Liver (tissue), 9 donors: ENCODE data around the gene HMG20A. TPM values are rescaled to one million over a fixed set of nuclear protein-coding genes. Genes with fewer than 3 reads are reported as not detected.

Experiments
- DNase-seq: peaks from one replicate; pipeline ENCODE4 v3.0.0-alpha.2; 2017; ENCODE audit warnings: low spot score
- H3K27ac ChIP-seq, 2 donors: one replicate each; pipeline ENCODE4 v1.7.0; 2013; ENCODE audit warnings: inconsistent platforms in 2 of 2, low read length in 2 of 2, control low read depth in 1 of 2, low read depth in 1 of 2, mild to moderate bottlenecking in 1 of 2
- H3K27me3 ChIP-seq, 4 donors: one replicate each; pipeline versions ENCODE4 v1.6.1 to v1.7.0; 2013; ENCODE audit warnings: low read length in 3 of 4, inconsistent platforms in 1 of 4, mild to moderate bottlenecking in 1 of 4, moderate library complexity in 1 of 4; ENCODE audit not compliant: control insufficient read depth in 4 of 4, insufficient read depth in 4 of 4
- H3K36me3 ChIP-seq, 4 donors: one replicate each; pipeline versions ENCODE4 v1.6.1 to v1.7.0; 2013; ENCODE audit warnings: low read length in 3 of 4, mild to moderate bottlenecking in 3 of 4, low read depth in 1 of 4, moderate library complexity in 1 of 4; ENCODE audit not compliant: control insufficient read depth in 4 of 4, insufficient read depth in 3 of 4
- H3K4me1 ChIP-seq, 4 donors: one replicate each; pipeline versions ENCODE4 v1.6.1 to v1.7.0; 2013; ENCODE audit warnings: low read length in 3 of 4, mild to moderate bottlenecking in 3 of 4, moderate library complexity in 1 of 4; ENCODE audit not compliant: control insufficient read depth in 4 of 4, insufficient read depth in 4 of 4
- H3K4me3 ChIP-seq, 3 donors: one replicate each; pipeline versions ENCODE4 v1.6.1 to v1.7.0; 2013; ENCODE audit warnings: low read length in 3 of 3, control low read depth in 1 of 3, low read depth in 1 of 3, mild to moderate bottlenecking in 1 of 3
- H3K9ac ChIP-seq, 2 donors: one replicate each; pipeline ENCODE4 v1.7.0; 2013; ENCODE audit warnings: low read length in 2 of 2, mild to moderate bottlenecking in 2 of 2, moderate library complexity in 2 of 2, control low read depth in 1 of 2, low read depth in 1 of 2
- H3K9me3 ChIP-seq, 4 donors: one replicate each; pipeline versions ENCODE4 v1.6.1 to v1.7.0; 2013; ENCODE audit warnings: low read length in 3 of 4; ENCODE audit not compliant: control insufficient read depth in 4 of 4
- EGR1 ChIP-seq, 2 donors: IDR thresholded peaks; 2 replicates each; pipeline ENCODE4 v1.6.1; 2016 to 2018; ENCODE audit warnings: antibody characterized with exemption in 2 of 2, low read depth in 2 of 2
- FOXA1 ChIP-seq: IDR thresholded peaks from 2 replicates; pipeline ENCODE4 v1.6.1; 2016; ENCODE audit warnings: antibody characterized with exemption
- FOXA2 ChIP-seq: IDR thresholded peaks from 2 replicates; pipeline ENCODE4 v1.6.1; 2016; ENCODE audit warnings: antibody characterized with exemption
- GABPA ChIP-seq, 2 donors: IDR thresholded peaks in 1 of 2; conservative IDR thresholded peaks in 1 of 2; 2 replicates each; pipeline ENCODE4 v1.6.1; 2016; ENCODE audit warnings: antibody characterized with exemption in 2 of 2, mild to moderate bottlenecking in 1 of 2, moderate library complexity in 1 of 2
- HNF4A ChIP-seq, 2 donors: conservative IDR thresholded peaks; 2 replicates each; pipeline ENCODE4 v1.6.1; 2016; ENCODE audit warnings: antibody characterized with exemption in 2 of 2, mild to moderate bottlenecking in 2 of 2
- HNF4G ChIP-seq: IDR thresholded peaks from 2 replicates; pipeline ENCODE4 v1.6.1; 2016; ENCODE audit warnings: antibody characterized with exemption
- JUND ChIP-seq, 2 donors: IDR thresholded peaks; 2 replicates each; pipeline ENCODE4 v1.6.1; 2016; ENCODE audit warnings: antibody characterized with exemption in 2 of 2
- NR2F2 ChIP-seq: IDR thresholded peaks from 2 replicates; pipeline ENCODE4 v1.6.1; 2016; ENCODE audit warnings: antibody characterized with exemption
- RAD21 ChIP-seq, 2 donors: IDR thresholded peaks; 2 replicates each; pipeline ENCODE4 v1.6.1; 2016; ENCODE audit warnings: antibody characterized with exemption in 2 of 2, mild to moderate bottlenecking in 2 of 2
- RXRA ChIP-seq, 2 donors: IDR thresholded peaks; 2 replicates each; pipeline ENCODE4 v1.6.1; 2017 to 2018; ENCODE audit warnings: antibody characterized with exemption in 2 of 2, mild to moderate bottlenecking in 1 of 2
- SP1 ChIP-seq: IDR thresholded peaks from 2 replicates; pipeline ENCODE4 v1.6.1; 2018; ENCODE audit warnings: antibody characterized with exemption, mild to moderate bottlenecking
- YY1 ChIP-seq: IDR thresholded peaks from 2 replicates; pipeline ENCODE4 v1.6.1; 2016; ENCODE audit warnings: antibody characterized with exemption, mild to moderate bottlenecking
- WGBS: extraction: QIAGEN DNeasy Blood & Tissue Kit; methylation state at CpG from one replicate; pipeline ENCODE4 v1.1.7; 2013; 5-methylcytosine and 5-hydroxymethylcytosine counted together
- polyA plus RNA-seq, 2 donors: library from polyadenylated mRNA; stranded (reverse) in 1 of 2; unstranded in 1 of 2; fragments of 200-250 nt in 1 of 2; fragments of >200 nt in 1 of 2; fragmentation: Nextera tagmentation in 1 of 2; extraction: Ambion mirVana in 1 of 2; gene quantifications; one replicate each; pipeline versions ENCODE4 v1.2.1 to v1.2.3, GENCODE V29; 2013 to 2015
- total RNA-seq, 2 donors: library from RNA; depleted of rRNA; stranded (reverse); fragments of >200 nt; gene quantifications; one replicate each; pipeline ENCODE4 v1.2.3, GENCODE V29; 2014
- TF ChIP-seq, protein P1 (sequence below): fragments of 150-350 bp; IDR thresholded peaks from 2 replicates; pipeline ENCODE4 v1.5.1; 2017; ENCODE audit warnings: improper control_type of control experiment, low read depth, low read length; ENCODE audit not compliant: missing input control
- TF ChIP-seq, protein P2 (sequence below): IDR thresholded peaks from 2 replicates; pipeline ENCODE4 v1.6.1; 2016; ENCODE audit warnings: antibody characterized with exemption
- TF ChIP-seq, protein P3 (sequence below): IDR thresholded peaks from 2 replicates; pipeline ENCODE4 v1.6.1; 2016; ENCODE audit warnings: antibody characterized with exemption, mild to moderate bottlenecking
- TF ChIP-seq, protein P4 (sequence below): IDR thresholded peaks from 2 replicates; pipeline ENCODE4 v1.6.1; 2016; ENCODE audit warnings: antibody characterized with exemption
- TF ChIP-seq, protein P5 (sequence below): IDR thresholded peaks from 2 replicates; pipeline ENCODE4 v1.6.1; 2016; ENCODE audit warnings: antibody characterized with exemption
- donor health status: healthy.
- donor health status: healthy.
- donor health status: healthy.
- donor health status: healthy.
- donor health status: healthy.

HMG20A gene
- total and polyA plus RNA-seq, 4 donors = 7.7 to 19.4 (median 13.3) TPM

DNA sequence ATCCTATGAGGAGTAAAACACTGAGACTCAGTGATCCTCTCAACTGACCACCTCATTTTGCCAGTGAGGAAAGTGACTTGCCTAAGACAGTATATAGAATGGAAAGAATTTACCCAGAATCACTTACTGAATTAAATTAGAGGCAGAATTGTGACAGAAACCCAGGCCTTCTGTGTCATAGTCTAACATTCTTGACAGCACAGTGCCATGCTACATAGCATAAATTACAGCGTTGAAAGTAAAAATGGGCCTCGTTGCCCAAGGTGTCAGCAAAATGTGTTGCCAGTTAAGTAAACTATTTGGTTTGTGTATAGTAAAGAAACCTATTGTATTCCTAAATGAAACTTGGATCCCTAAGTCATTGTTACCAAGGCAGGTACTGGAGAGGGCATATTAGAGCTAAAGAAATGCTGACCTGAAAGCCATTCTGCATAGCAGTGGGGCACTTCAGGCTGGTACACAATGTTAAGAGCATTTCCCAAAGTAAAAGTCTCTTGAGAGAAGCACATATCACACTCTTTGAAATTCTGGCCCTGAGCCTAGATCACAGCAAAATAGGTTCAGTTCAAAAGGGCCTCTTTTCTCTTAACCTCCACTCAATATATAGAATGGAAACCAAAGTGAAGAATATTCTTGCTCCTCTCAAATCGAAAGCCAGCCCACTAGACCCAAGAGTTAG is 53.8 kb downstream of the HMG20A start:
- peaks cover 16 to 65% (median 27%) of the 10 kb centered on the region in 4 donors for H3K36me3 ChIP-seq
- DNase-seq = no peak
- H3K27ac ChIP-seq = no peak overlapping the region
- no peaks in the 10 kb centered on the region for H3K4me1 ChIP-seq
- H3K27me3 ChIP-seq = no peaks in the 10 kb centered on the region
- TF ChIP-seq GABPA (IDR thresholded peaks at IDR 0.05 in 1 of 2, conservative IDR thresholded peaks at IDR 0.05 in 1 of 2) (no peak), JUND (IDR thresholded peaks at IDR 0.05) (no peak), YY1 (no peak), FOXA1 (no peak), HNF4G (no peak), RXRA (IDR thresholded peaks at IDR 0.05) (no peak), EGR1 (IDR thresholded peaks at IDR 0.05; ENCODE audit: low read depth in 2 of 2) (no peak), SP1 (no peak), NR2F2 (no peak), RAD21 (IDR thresholded peaks at IDR 0.05) (no peak)
- TF ChIP-seq, protein P1, sequence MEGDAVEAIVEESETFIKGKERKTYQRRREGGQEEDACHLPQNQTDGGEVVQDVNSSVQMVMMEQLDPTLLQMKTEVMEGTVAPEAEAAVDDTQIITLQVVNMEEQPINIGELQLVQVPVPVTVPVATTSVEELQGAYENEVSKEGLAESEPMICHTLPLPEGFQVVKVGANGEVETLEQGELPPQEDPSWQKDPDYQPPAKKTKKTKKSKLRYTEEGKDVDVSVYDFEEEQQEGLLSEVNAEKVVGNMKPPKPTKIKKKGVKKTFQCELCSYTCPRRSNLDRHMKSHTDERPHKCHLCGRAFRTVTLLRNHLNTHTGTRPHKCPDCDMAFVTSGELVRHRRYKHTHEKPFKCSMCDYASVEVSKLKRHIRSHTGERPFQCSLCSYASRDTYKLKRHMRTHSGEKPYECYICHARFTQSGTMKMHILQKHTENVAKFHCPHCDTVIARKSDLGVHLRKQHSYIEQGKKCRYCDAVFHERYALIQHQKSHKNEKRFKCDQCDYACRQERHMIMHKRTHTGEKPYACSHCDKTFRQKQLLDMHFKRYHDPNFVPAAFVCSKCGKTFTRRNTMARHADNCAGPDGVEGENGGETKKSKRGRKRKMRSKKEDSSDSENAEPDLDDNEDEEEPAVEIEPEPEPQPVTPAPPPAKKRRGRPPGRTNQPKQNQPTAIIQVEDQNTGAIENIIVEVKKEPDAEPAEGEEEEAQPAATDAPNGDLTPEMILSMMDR = no peak
- TF ChIP-seq, protein P2, sequence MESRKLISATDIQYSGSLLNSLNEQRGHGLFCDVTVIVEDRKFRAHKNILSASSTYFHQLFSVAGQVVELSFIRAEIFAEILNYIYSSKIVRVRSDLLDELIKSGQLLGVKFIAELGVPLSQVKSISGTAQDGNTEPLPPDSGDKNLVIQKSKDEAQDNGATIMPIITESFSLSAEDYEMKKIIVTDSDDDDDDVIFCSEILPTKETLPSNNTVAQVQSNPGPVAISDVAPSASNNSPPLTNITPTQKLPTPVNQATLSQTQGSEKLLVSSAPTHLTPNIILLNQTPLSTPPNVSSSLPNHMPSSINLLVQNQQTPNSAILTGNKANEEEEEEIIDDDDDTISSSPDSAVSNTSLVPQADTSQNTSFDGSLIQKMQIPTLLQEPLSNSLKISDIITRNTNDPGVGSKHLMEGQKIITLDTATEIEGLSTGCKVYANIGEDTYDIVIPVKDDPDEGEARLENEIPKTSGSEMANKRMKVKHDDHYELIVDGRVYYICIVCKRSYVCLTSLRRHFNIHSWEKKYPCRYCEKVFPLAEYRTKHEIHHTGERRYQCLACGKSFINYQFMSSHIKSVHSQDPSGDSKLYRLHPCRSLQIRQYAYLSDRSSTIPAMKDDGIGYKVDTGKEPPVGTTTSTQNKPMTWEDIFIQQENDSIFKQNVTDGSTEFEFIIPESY = no peak
- TF ChIP-seq, protein P3, sequence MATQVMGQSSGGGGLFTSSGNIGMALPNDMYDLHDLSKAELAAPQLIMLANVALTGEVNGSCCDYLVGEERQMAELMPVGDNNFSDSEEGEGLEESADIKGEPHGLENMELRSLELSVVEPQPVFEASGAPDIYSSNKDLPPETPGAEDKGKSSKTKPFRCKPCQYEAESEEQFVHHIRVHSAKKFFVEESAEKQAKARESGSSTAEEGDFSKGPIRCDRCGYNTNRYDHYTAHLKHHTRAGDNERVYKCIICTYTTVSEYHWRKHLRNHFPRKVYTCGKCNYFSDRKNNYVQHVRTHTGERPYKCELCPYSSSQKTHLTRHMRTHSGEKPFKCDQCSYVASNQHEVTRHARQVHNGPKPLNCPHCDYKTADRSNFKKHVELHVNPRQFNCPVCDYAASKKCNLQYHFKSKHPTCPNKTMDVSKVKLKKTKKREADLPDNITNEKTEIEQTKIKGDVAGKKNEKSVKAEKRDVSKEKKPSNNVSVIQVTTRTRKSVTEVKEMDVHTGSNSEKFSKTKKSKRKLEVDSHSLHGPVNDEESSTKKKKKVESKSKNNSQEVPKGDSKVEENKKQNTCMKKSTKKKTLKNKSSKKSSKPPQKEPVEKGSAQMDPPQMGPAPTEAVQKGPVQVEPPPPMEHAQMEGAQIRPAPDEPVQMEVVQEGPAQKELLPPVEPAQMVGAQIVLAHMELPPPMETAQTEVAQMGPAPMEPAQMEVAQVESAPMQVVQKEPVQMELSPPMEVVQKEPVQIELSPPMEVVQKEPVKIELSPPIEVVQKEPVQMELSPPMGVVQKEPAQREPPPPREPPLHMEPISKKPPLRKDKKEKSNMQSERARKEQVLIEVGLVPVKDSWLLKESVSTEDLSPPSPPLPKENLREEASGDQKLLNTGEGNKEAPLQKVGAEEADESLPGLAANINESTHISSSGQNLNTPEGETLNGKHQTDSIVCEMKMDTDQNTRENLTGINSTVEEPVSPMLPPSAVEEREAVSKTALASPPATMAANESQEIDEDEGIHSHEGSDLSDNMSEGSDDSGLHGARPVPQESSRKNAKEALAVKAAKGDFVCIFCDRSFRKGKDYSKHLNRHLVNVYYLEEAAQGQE = no peak
- TF ChIP-seq, protein P4, sequence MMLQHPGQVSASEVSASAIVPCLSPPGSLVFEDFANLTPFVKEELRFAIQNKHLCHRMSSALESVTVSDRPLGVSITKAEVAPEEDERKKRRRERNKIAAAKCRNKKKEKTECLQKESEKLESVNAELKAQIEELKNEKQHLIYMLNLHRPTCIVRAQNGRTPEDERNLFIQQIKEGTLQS = no peak
- TF ChIP-seq, protein P5, sequence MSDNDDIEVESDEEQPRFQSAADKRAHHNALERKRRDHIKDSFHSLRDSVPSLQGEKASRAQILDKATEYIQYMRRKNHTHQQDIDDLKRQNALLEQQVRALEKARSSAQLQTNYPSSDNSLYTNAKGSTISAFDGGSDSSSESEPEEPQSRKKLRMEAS = no peak
- 96% methylated on average over 3 of the region's 3 CpGs for WGBS
- no peak overlapping the region for H3K9ac ChIP-seq
- no peak overlapping the region for H3K4me3 ChIP-seq
- H3K9me3 ChIP-seq = no peaks in the 10 kb centered on the region

DNA sequence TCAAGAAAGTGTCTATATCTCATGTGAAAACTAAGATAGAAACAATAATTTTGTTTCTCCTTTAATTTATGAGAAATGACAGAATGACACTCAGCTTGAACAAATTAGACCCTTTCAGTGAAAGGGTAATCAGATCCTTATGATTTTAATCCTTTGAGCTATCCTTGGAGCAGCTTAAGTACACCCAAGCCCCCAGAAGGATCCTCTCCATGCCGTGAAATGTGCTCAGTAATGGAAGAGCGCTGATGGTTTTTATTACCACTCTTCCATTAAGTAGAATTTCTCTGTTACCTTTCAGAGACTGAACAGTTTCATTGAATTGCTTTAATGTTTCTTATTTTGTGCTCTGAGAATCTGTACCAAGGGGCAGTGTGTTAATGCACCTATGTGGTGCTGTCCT is 54.3 kb downstream of the HMG20A start:
- Histone ChIP-seq H3K27ac (no peak overlapping the region), H3K27me3 (no peaks in the 10 kb centered on the region), H3K4me1 (no peaks in the 10 kb centered on the region), H3K4me3 (no peak overlapping the region), H3K9ac (no peak overlapping the region), H3K36me3 (peaks cover 17 to 64% (median 27%) of the 10 kb centered on the region in 4 donors), H3K9me3 (no peaks in the 10 kb centered on the region)
- no peak for DNase-seq
- WGBS = 98% methylated on average over 2 of the region's 2 CpGs
- TF ChIP-seq, protein P5 = no peak
- no peak for TF ChIP-seq FOXA2
- TF ChIP-seq, protein P2 = no peak
- TF ChIP-seq HNF4A (conservative IDR thresholded peaks at IDR 0.05) = no peak
- no peak for TF ChIP-seq GABPA (IDR thresholded peaks at IDR 0.05 in 1 of 2, conservative IDR thresholded peaks at IDR 0.05 in 1 of 2)
- TF ChIP-seq, protein P3 = no peak
- TF ChIP-seq RXRA (IDR thresholded peaks at IDR 0.05) = no peak
- no peak for TF ChIP-seq RAD21 (IDR thresholded peaks at IDR 0.05)
- no peak for TF ChIP-seq JUND (IDR thresholded peaks at IDR 0.05)
